PC-9 (cell line): ENCODE measurements around the gene RXFP2. TPM values are rescaled to one million over a fixed set of nuclear protein-coding genes. Genes with fewer than 3 reads are reported as not detected.

ENCODE experiments used
- BruUV-seq: library from RNA; stranded (reverse); fragments of 400-500 nt; replicated peaks from 2 replicates; lab custom pipeline; 2021; lab: Mats Ljungman, UMichigan
- CTCF ChIA-PET: fragments of 300-600 bp; sonication (Branson Sonifier 250); formaldehyde crosslinking; loops from one replicate; lab custom pipeline; 2022; ENCODE audit warnings: antibody characterized with exemption; lab: Charles Lee
- POLR2A ChIA-PET: fragments of 300-600 bp; sonication (Branson Sonifier 250); formaldehyde crosslinking; loops from one replicate; lab custom pipeline; 2022; ENCODE audit warnings: antibody characterized with exemption; ENCODE audit not compliant: unreplicated experiment; lab: Charles Lee
- DNase-seq, 2 experiments: peaks; one replicate each; pipeline versions ENCODE4 v3.0.0 to v3.0.0-alpha.2; 2015 to 2022; ENCODE audit warnings: mixed read lengths in 1 of 2
- H2AFZ ChIP-seq: fragments of 200-600 bp; sonication (generic); 2 replicates; pipeline ENCODE4 v1.8.1; 2017; ENCODE audit warnings: antibody characterized with exemption
- H3F3A ChIP-seq: fragments of 200-600 bp; sonication (generic); 2 replicates; pipeline ENCODE4 v1.8.1; 2017; ENCODE audit warnings: antibody characterized with exemption, mild to moderate bottlenecking, low read depth; ENCODE audit not compliant: insufficient read depth
- H3K27ac ChIP-seq: fragments of 200-600 bp; sonication (generic); 2 replicates; pipeline ENCODE4 v1.6.1; 2016; ENCODE audit warnings: mixed run types
- H3K27me3 ChIP-seq: fragments of 200-600 bp; sonication (generic); 2 replicates; pipeline ENCODE4 v1.6.1; 2016; ENCODE audit warnings: low read depth, mixed run types; ENCODE audit not compliant: insufficient read depth
- H3K36me3 ChIP-seq: fragments of 200-600 bp; sonication (generic); 2 replicates; pipeline ENCODE4 v1.6.1; 2016; ENCODE audit warnings: low read depth, mixed run types
- H3K4me1 ChIP-seq: fragments of 200-600 bp; sonication (generic); replicated peaks from 2 replicates; pipeline ENCODE4 v1.6.1; 2016; ENCODE audit warnings: mixed run types; ENCODE audit not compliant: insufficient read depth
- H3K4me2 ChIP-seq: fragments of 200-600 bp; sonication (generic); 2 replicates; pipeline ENCODE4 v1.6.1; 2017; ENCODE audit warnings: mixed run types
- H3K4me3 ChIP-seq: fragments of 200-600 bp; sonication (generic); 2 replicates; pipeline ENCODE4 v1.6.1; 2016; ENCODE audit warnings: mixed run types
- H3K79me2 ChIP-seq: fragments of 200-600 bp; sonication (generic); 2 replicates; pipeline ENCODE4 v1.6.1; 2017; ENCODE audit warnings: low read depth, mixed run types
- H3K9me2 ChIP-seq: fragments of 200-600 bp; sonication (generic); 2 replicates; pipeline ENCODE4 v1.8.1; 2017; ENCODE audit warnings: mild to moderate bottlenecking; ENCODE audit not compliant: insufficient read depth
- H3K9me3 ChIP-seq: fragments of 200-600 bp; sonication (generic); 2 replicates; pipeline ENCODE4 v1.8.1; 2016; ENCODE audit warnings: low read depth; ENCODE audit not compliant: insufficient read depth
- H4K20me1 ChIP-seq: fragments of 200-600 bp; sonication (generic); 2 replicates; pipeline ENCODE4 v1.8.1; 2017; ENCODE audit not compliant: insufficient read depth
- CTCF ChIP-seq: fragments of 200-600 bp; sonication (generic); conservative IDR thresholded peaks from 2 replicates; pipeline ENCODE4 v1.6.1; 2017; ENCODE audit warnings: mixed run types, antibody characterized with exemption, mild to moderate bottlenecking, moderate library complexity
- EZH2 ChIP-seq: fragments of 200-600 bp; sonication (generic); IDR thresholded peaks from 2 replicates; pipeline ENCODE4 v1.8.0; 2017; ENCODE audit warnings: antibody characterized with exemption, low read depth
- intact Hi-C: fragments of 100-400 bp; cut with micrococcal nuclease; formaldehyde crosslinking; loops from one replicate; pipeline ENCODE4 v1.10.0; 2022; ENCODE audit not compliant: unreplicated experiment
- total RNA-seq: library from RNA; stranded (reverse); gene quantifications from 2 replicates; pipeline ENCODE4 v1.2.3, GENCODE V29; 2021

RXFP2 gene
- total RNA-seq, 1 experiment from 2014 or later: not detected

- no peak overlapping the region for H3K4me2 ChIP-seq
- H3K36me3 ChIP-seq: no peaks in the 10 kb centered on the region
- no peak overlapping the region for H3K4me3 ChIP-seq
- peaks cover 12% of the 10 kb centered on the region; the same call in 1 of the 2 replicates for H3K27me3 ChIP-seq
- ChIA-PET POLR2A (no interaction called here), CTCF (no interaction called here)
- DNase-seq: no peak
- no peak for TF ChIP-seq CTCF
- H3K27ac ChIP-seq: no peak overlapping the region
- intact Hi-C loops: no loop called here
- H4K20me1 ChIP-seq: no peaks in the 10 kb centered on the region
- no peaks in the 10 kb centered on the region for H3K9me3 ChIP-seq
- no TSS peak for BruUV-seq
- H2AFZ ChIP-seq: no peak overlapping the region
- no peaks in the 10 kb centered on the region for H3K79me2 ChIP-seq
- no peaks in the 10 kb centered on the region for H3K4me1 ChIP-seq
- no peaks in the 10 kb centered on the region for H3K9me2 ChIP-seq
- H3F3A ChIP-seq: no peaks in the 10 kb centered on the region
Observed at GRCh38 chr13:31774186-31774750, 34.9 kb downstream of the RXFP2 start.

- no peak overlapping the region for H3K27ac ChIP-seq
- H3K4me1 ChIP-seq: no peaks in the 10 kb centered on the region
- BruUV-seq: no TSS peak
- H3F3A ChIP-seq: no peaks in the 10 kb centered on the region
- H3K79me2 ChIP-seq: no peaks in the 10 kb centered on the region
- H3K9me3 ChIP-seq: no peaks in the 10 kb centered on the region
- no peak overlapping the region for H2AFZ ChIP-seq
- no peak overlapping the region for H3K4me2 ChIP-seq
- no peak for TF ChIP-seq EZH2
- TF ChIP-seq CTCF: no peak
- H3K27me3 ChIP-seq: peaks cover 18% of the 10 kb centered on the region; the same call in 1 of the 2 replicates
- no peaks in the 10 kb centered on the region for H3K9me2 ChIP-seq
- no peaks in the 10 kb centered on the region for H4K20me1 ChIP-seq
- no peak for DNase-seq
- no peaks in the 10 kb centered on the region for H3K36me3 ChIP-seq
- ChIA-PET POLR2A (no interaction called here), CTCF (no interaction called here)
- intact Hi-C loops: no loop called here
- no peak overlapping the region for H3K4me3 ChIP-seq
Observed at GRCh38 chr13:31775148-31775547, 35.8 kb downstream of the RXFP2 start.

- CTCF ChIA-PET: no interaction called here
Observed at GRCh38 chr13:31775686-31776085, 36.4 kb downstream of the RXFP2 start.

More at GRCh38 chr13:31775686-31776085, 36.4 kb downstream of the RXFP2 start:
- Histone ChIP-seq H3K4me1 (no peaks in the 10 kb centered on the region), H3K9me2 (no peaks in the 10 kb centered on the region), H3F3A (no peaks in the 10 kb centered on the region), H4K20me1 (no peaks in the 10 kb centered on the region), H2AFZ (no peak overlapping the region), H3K79me2 (no peaks in the 10 kb centered on the region), H3K36me3 (no peaks in the 10 kb centered on the region), H3K4me2 (no peak overlapping the region), H3K9me3 (no peaks in the 10 kb centered on the region), H3K27ac (no peak overlapping the region), H3K4me3 (no peak overlapping the region), H3K27me3 (peaks cover 22% of the 10 kb centered on the region; the same call in 1 of the 2 replicates)
- TF ChIP-seq EZH2 (no peak), CTCF (no peak)
- BruUV-seq: no TSS peak
- intact Hi-C loops: no loop called here
- POLR2A ChIA-PET: no interaction called here
- DNase-seq: no peak
